ENCODE data around the gene CHRNG.

The CHRNG gene

GRCh38 chr2:232581725-232582124 lies 42.2 kb downstream of the CHRNG start:
- DNase-seq: no peak

- DNase-seq: peak; percentile 55
Observed at GRCh38 chr2:232584238-232584637, 44.7 kb downstream of the CHRNG start.

GRCh38 chr2:232586943-232587505 lies 47.5 kb downstream of the CHRNG start:
- DNase-seq: no peak

GRCh38 chr2:232587512-232587911 lies 48.0 kb downstream of the CHRNG start:
- DNase-seq: no peak

GRCh38 chr2:232588031-232588430 lies 48.5 kb downstream of the CHRNG start:
- DNase-seq: no peak

GRCh38 chr2:232588680-232589585 lies 49.4 kb downstream of the CHRNG start:
- peak; percentile 6 for DNase-seq

GRCh38 chr2:232592772-232593395 lies 53.4 kb downstream of the CHRNG start:
- DNase-seq: peak; percentile 82

- DNase-seq: no peak
Observed at GRCh38 chr2:232593982-232594381, 54.5 kb downstream of the CHRNG start.
